Measurements from ENCODE around the gene CALML5.

DNA sequence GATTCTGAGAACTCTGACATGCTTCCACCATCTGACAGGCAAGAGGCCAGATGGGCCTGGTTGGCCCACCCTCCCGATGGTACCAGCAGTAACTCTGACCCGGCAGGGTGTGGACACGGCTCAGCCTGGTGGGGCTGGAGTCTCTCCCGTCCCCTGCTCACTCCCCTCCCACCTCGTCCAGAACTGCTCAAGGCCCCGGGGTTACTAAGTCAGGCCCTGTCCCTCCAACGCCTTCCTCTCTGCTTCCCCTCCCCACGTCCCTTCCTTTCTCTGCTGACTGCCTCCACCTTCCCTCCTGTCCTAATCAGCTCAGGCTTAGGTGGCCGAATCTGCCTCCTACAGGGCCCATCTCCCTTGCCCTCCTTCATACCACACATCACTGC is 12.5 kb downstream of the CALML5 start:
- TF ChIP-seq, protein P1, sequence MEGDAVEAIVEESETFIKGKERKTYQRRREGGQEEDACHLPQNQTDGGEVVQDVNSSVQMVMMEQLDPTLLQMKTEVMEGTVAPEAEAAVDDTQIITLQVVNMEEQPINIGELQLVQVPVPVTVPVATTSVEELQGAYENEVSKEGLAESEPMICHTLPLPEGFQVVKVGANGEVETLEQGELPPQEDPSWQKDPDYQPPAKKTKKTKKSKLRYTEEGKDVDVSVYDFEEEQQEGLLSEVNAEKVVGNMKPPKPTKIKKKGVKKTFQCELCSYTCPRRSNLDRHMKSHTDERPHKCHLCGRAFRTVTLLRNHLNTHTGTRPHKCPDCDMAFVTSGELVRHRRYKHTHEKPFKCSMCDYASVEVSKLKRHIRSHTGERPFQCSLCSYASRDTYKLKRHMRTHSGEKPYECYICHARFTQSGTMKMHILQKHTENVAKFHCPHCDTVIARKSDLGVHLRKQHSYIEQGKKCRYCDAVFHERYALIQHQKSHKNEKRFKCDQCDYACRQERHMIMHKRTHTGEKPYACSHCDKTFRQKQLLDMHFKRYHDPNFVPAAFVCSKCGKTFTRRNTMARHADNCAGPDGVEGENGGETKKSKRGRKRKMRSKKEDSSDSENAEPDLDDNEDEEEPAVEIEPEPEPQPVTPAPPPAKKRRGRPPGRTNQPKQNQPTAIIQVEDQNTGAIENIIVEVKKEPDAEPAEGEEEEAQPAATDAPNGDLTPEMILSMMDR (IDR thresholded peaks at IDR 0.05), result no peak
- TF ChIP-seq POLR2AphosphoS5 (IDR thresholded peaks at IDR 0.05), result no peak

Measured in breast epithelium (tissue), 3 donors.